H9 (cell line): ENCODE results near the gene DCUN1D2. TPM values are rescaled to one million over a fixed set of nuclear protein-coding genes. Genes with fewer than 3 reads are reported as not detected.

Source experiments
- DNase-seq: peaks from one replicate; pipeline ENCODE4 v3.0.0-alpha.2; 2017
- H2AFZ ChIP-seq: one replicate; pipeline ENCODE4 v1.6.1; 2013; ENCODE audit warnings: mild to moderate bottlenecking, low read length, control low read depth, moderate library complexity
- H2AK5ac ChIP-seq: 2 replicates; pipeline ENCODE4 v1.6.1; 2013; ENCODE audit warnings: low read length, control low read depth, mixed read lengths; ENCODE audit not compliant: insufficient read length
- H2BK120ac ChIP-seq: one replicate; pipeline ENCODE4 v1.6.1; 2013; ENCODE audit warnings: low read depth, mild to moderate bottlenecking, low read length, control low read depth, inconsistent platforms; ENCODE audit not compliant: poor library complexity, severe bottlenecking
- H2BK12ac ChIP-seq: 2 replicates; pipeline ENCODE4 v1.6.1; 2013; ENCODE audit warnings: low read length, control low read depth, mixed read lengths, low read depth; ENCODE audit not compliant: insufficient read length
- H2BK15ac ChIP-seq: 2 replicates; pipeline ENCODE4 v1.6.1; 2013; ENCODE audit warnings: low read depth, low read length, control low read depth
- H2BK20ac ChIP-seq: one replicate; pipeline ENCODE4 v1.6.1; 2013; ENCODE audit warnings: low read depth, mild to moderate bottlenecking, low read length, control low read depth, inconsistent platforms; ENCODE audit not compliant: poor library complexity, severe bottlenecking
- H2BK5ac ChIP-seq: 2 replicates; pipeline ENCODE4 v1.6.1; 2013; ENCODE audit warnings: low read length, control low read depth, mixed read lengths; ENCODE audit not compliant: insufficient read length
- H3K14ac ChIP-seq: 2 replicates; pipeline ENCODE4 v1.6.1; 2013; ENCODE audit warnings: low read length, control low read depth; ENCODE audit not compliant: insufficient read depth
- H3K18ac ChIP-seq: 2 replicates; pipeline ENCODE4 v1.6.1; 2013; ENCODE audit warnings: low read depth, mild to moderate bottlenecking, mixed read lengths, low read length, control low read depth; ENCODE audit not compliant: insufficient read length
- H3K23ac ChIP-seq: 2 replicates; pipeline ENCODE4 v1.6.1; 2013; ENCODE audit warnings: low read length, control low read depth, mixed read lengths, low read depth; ENCODE audit not compliant: insufficient read length
- H3K23me2 ChIP-seq: 2 replicates; pipeline ENCODE4 v1.6.1; 2013; ENCODE audit warnings: low read depth, mild to moderate bottlenecking, mixed read lengths, low read length, control low read depth; ENCODE audit not compliant: insufficient read length, poor library complexity, severe bottlenecking
- H3K27ac ChIP-seq: 2 replicates; pipeline ENCODE4 v1.5.1; 2013; ENCODE audit warnings: low read length, control low read depth, mixed read lengths, low read depth; ENCODE audit not compliant: insufficient read length
- H3K27me3 ChIP-seq: 2 replicates; pipeline ENCODE4 v1.6.1; 2013; ENCODE audit warnings: low read length, control low read depth, inconsistent platforms; ENCODE audit not compliant: insufficient read depth
- H3K4ac ChIP-seq: 2 replicates; pipeline ENCODE4 v1.6.1; 2013; ENCODE audit warnings: low read depth, mild to moderate bottlenecking, control low read depth, inconsistent platforms, low read length, moderate library complexity
- H3K4me1 ChIP-seq: 2 replicates; pipeline ENCODE4 v1.6.1; 2013; ENCODE audit warnings: low read length, control low read depth, inconsistent platforms; ENCODE audit not compliant: insufficient read depth
- H3K4me2 ChIP-seq: 2 replicates; pipeline ENCODE4 v1.6.1; 2013; ENCODE audit warnings: low read length, control low read depth, mixed read lengths; ENCODE audit not compliant: insufficient read length, insufficient read depth
- H3K56ac ChIP-seq: 2 replicates; pipeline ENCODE4 v1.6.1; 2013; ENCODE audit warnings: low read depth, mild to moderate bottlenecking, mixed read lengths, low read length, control low read depth; ENCODE audit not compliant: insufficient read length
- H3K79me1 ChIP-seq: 2 replicates; pipeline ENCODE4 v1.6.1; 2013; ENCODE audit warnings: low read depth, mild to moderate bottlenecking, moderate library complexity, low read length, control low read depth, inconsistent platforms; ENCODE audit not compliant: insufficient read depth, poor library complexity, severe bottlenecking
- H3K79me2 ChIP-seq: 2 replicates; pipeline ENCODE4 v1.6.1; 2013; ENCODE audit warnings: low read length, control low read depth, inconsistent platforms; ENCODE audit not compliant: insufficient read depth
- H3K9ac ChIP-seq: 2 replicates; pipeline ENCODE4 v1.6.1; 2013; ENCODE audit warnings: low read length, control low read depth, mixed read lengths; ENCODE audit not compliant: insufficient read length; ENCODE audit errors: extremely low read depth
- H3K9me3 ChIP-seq: one replicate; pipeline ENCODE4 v1.6.1; 2013; ENCODE audit warnings: low read depth, low read length, inconsistent platforms; ENCODE audit not compliant: control insufficient read depth
- H3T11ph ChIP-seq: one replicate; pipeline ENCODE4 v1.6.1; 2013; ENCODE audit warnings: mild to moderate bottlenecking, low read length, control low read depth, inconsistent platforms
- H4K20me1 ChIP-seq: one replicate; pipeline ENCODE4 v1.6.1; 2013; ENCODE audit not compliant: control insufficient read depth, insufficient read length, insufficient read depth
- H4K5ac ChIP-seq: 2 replicates; pipeline ENCODE4 v1.6.1; 2013; ENCODE audit warnings: low read depth, mild to moderate bottlenecking, mixed read lengths, low read length, control low read depth; ENCODE audit not compliant: insufficient read length
- H4K8ac ChIP-seq: replicated peaks from 2 replicates; pipeline ENCODE4 v1.6.1; 2013; ENCODE audit warnings: low read length, control low read depth, mixed read lengths, low read depth; ENCODE audit not compliant: insufficient read length
- H4K91ac ChIP-seq: 2 replicates; pipeline ENCODE4 v1.6.1; 2013; ENCODE audit warnings: low read depth, mild to moderate bottlenecking, moderate library complexity, mixed read lengths, low read length, control low read depth; ENCODE audit not compliant: insufficient read length
- H3K27ac Mint-ChIP-seq, 3 experiments: 2 replicates in 2 of 3; 3 replicates in 1 of 3; pipeline ENCODE4 v1.8.0; 2020 to 2021; ENCODE audit warnings: mixed read lengths in 3 of 3, mild to moderate bottlenecking in 1 of 3, moderate library complexity in 1 of 3
- H3K27me3 Mint-ChIP-seq: 2 replicates; pipeline ENCODE4 v1.8.0; 2021; ENCODE audit warnings: low read depth, mild to moderate bottlenecking, moderate library complexity, mixed read lengths
- H3K36me3 Mint-ChIP-seq, 3 experiments: 2 replicates in 2 of 3; 3 replicates in 1 of 3; pipeline ENCODE4 v1.8.0; 2020 to 2021; ENCODE audit warnings: low read depth in 3 of 3, mixed read lengths in 3 of 3; ENCODE audit not compliant: insufficient read depth in 1 of 3
- H3K4me1 Mint-ChIP-seq, 2 experiments: 2 replicates each; pipeline ENCODE4 v1.8.0; 2020; ENCODE audit warnings: mixed read lengths in 2 of 2
- H3K4me3 Mint-ChIP-seq, 2 experiments: 2 replicates in 1 of 2; 3 replicates in 1 of 2; pipeline ENCODE4 v1.8.0; 2020 to 2021; ENCODE audit warnings: mild to moderate bottlenecking in 2 of 2, mixed read lengths in 2 of 2, moderate library complexity in 1 of 2
- H3K9me3 Mint-ChIP-seq, 2 experiments: 2 replicates in 1 of 2; 3 replicates in 1 of 2; pipeline ENCODE4 v1.8.0; 2020; ENCODE audit warnings: mild to moderate bottlenecking in 2 of 2, mixed read lengths in 2 of 2, moderate library complexity in 1 of 2
- CTCF ChIP-seq: fragments of 200-600 bp; sonication (generic); conservative IDR thresholded peaks from 3 replicates; pipeline ENCODE4 v1.8.0; 2021; ENCODE audit warnings: antibody characterized with exemption, mild to moderate bottlenecking
- WGBS: extraction: QIAGEN DNeasy Blood & Tissue Kit; methylation state at CpG from one replicate; pipeline ENCODE4 v1.1.7; 2013; ENCODE audit warnings: missing lambda C conversion rate, low lambda C conversion rate, mixed read lengths; ENCODE audit not compliant: insufficient read length; ENCODE audit errors: extremely low coverage; 5-methylcytosine and 5-hydroxymethylcytosine counted together
- total RNA-seq: library from RNA; stranded (reverse); gene quantifications from 2 replicates; pipeline ENCODE4 v1.2.1, GENCODE V29; 2021

Gene DCUN1D2
- total RNA-seq, 1 experiment from 2014 or later, result 36.8 TPM

GRCh38 chr13:113445791-113446487, 44.6 kb downstream of the DCUN1D2 start:
- H3K27me3 Mint-ChIP-seq, result no peaks in the 10 kb centered on the region
- H3K9ac ChIP-seq, result no peak overlapping the region
- H4K5ac ChIP-seq, result no peak overlapping the region
- H3K4me3 Mint-ChIP-seq, result no peak overlapping the region
- H3K56ac ChIP-seq, result no peak overlapping the region
- no peaks in the 10 kb centered on the region for H3K9me3 ChIP-seq
- peaks cover 0 to 4% of the 10 kb centered on the region in 2 experiments; a peak in 1 of 5 replicates for H3K9me3 Mint-ChIP-seq
- WGBS, result no CpG with 5 or more reads among the region's 19 CpGs
- H3K14ac ChIP-seq, result no peak overlapping the region
- H2BK5ac ChIP-seq, result no peak overlapping the region
- H3K18ac ChIP-seq, result no peak overlapping the region
- no peak for TF ChIP-seq CTCF
- H3K4me2 ChIP-seq, result no peak overlapping the region
- no peak overlapping the region for H3K23ac ChIP-seq
- H2BK12ac ChIP-seq, result no peak overlapping the region
- H3K23me2 ChIP-seq, result no peaks in the 10 kb centered on the region
- no peak overlapping the region for H3K4ac ChIP-seq
- H3K4me1 Mint-ChIP-seq, result peaks cover 2 to 8% of the 10 kb centered on the region in 2 experiments; a peak in 2 of 4 replicates
- no peaks in the 10 kb centered on the region for H3K79me1 ChIP-seq
- H3K27ac ChIP-seq, result no peak overlapping the region
- H2BK120ac ChIP-seq, result no peak overlapping the region
- no peaks in the 10 kb centered on the region for H3K79me2 ChIP-seq
- no peak overlapping the region for H2AFZ ChIP-seq
- no peaks in the 10 kb centered on the region for H4K20me1 ChIP-seq
- no peak overlapping the region for H3T11ph ChIP-seq
- H3K27me3 ChIP-seq, result no peaks in the 10 kb centered on the region
- no peak overlapping the region for H3K27ac Mint-ChIP-seq
- H3K4me1 ChIP-seq, result no peaks in the 10 kb centered on the region
- no peak overlapping the region for H2BK20ac ChIP-seq
- no peak for DNase-seq
- H2AK5ac ChIP-seq, result no peak overlapping the region
- no peak overlapping the region for H2BK15ac ChIP-seq
- no peak overlapping the region for H4K8ac ChIP-seq
- peaks cover 16 to 22% (median 20%) of the 10 kb centered on the region in 3 experiments; a peak in 6 of 7 replicates for H3K36me3 Mint-ChIP-seq
- H4K91ac ChIP-seq, result no peak overlapping the region
